ENCODE results near the gene TMEM238.

DNA sequence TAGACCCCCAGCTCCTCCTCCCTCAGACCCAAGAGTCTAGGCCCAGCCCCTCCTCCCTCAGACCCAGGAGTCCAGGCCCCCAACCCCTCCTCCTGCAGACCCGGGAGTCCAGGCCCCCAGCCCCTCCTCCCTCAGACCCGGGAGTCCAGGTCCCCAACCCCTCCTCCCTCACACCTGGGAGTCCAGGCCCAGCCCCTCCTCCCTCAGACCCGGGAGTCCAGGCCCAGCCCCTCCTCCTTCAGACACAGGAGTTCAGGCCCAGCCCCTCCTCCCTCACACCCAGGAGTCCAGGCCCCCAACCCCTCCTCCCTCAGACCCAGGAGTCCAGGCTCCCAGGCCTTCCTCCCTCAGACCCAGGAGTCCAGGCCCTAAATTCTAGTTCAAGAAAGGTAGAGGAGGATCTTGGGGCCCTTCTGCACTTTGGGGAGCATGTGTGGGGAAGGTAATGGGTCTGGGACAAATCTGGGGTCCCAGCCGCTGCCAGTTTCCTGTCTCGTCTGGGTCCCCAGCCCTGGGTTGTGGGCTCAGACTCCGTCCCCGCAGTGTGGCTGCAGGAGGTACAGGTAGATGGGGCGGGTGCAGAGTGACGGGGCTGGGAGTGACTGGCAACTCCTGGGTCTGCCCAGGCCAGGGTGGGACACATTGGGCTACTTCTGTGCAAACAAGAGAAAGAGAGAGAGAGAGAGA lies 10.6 kb downstream of the TMEM238 start:
- no peak for TF ChIP-seq CTCF (IDR thresholded peaks at IDR 0.05)
- TF ChIP-seq POLR2A (IDR thresholded peaks at IDR 0.05): no peak
